ENCODE results near the gene CDC40.

- TF ChIP-seq CTCF (IDR thresholded peaks at IDR 0.05) (no peak), POLR2A (IDR thresholded peaks at IDR 0.05) (no peak), POLR2AphosphoS5 (IDR thresholded peaks at IDR 0.05; ENCODE audit: insufficient read depth in 1 of 2, low read depth in 1 of 2) (no peak)
These were observed 66.8 kb downstream of the CDC40 start for GRCh38 chr6:110246900-110247546.

Measured in vagina (tissue), 2 donors.